ENCODE measurements around the gene SCFD1. TPM values are rescaled to one million over a fixed set of nuclear protein-coding genes. Genes with fewer than 3 reads are reported as not detected.

Gene SCFD1
- total RNA-seq, 3 donors from 2014 or later (not counting 1 experiment from before 2014, with no cell fraction given): 97.0 to 106 (median 105) TPM

DNA sequence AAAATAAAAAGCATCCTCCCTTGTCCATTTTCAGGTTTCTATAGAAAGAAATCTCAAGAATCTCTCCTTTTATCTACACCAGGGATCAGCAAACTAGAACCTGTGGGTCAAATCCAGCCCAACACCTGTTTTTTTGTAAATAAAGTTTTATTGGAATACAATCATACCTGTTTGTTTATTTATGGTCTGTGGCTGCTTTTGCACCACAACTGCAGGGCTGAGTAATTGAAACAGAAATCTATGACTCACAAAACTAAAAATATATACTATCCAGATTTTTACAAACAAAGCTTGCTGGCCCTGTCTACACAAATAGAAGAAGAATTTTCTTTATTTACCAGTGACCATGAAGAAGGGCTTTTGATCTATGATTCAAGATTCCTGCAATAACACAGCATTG, 157.1 kb downstream of the SCFD1 start:
- Histone ChIP-seq H3K36me3 (ENCODE audit: control insufficient read depth, insufficient read depth, low read length) (no peaks in the 10 kb centered on the region), H3K27me3 (ENCODE audit: control insufficient read depth, insufficient read depth, low read length) (no peaks in the 10 kb centered on the region), H3K9me3 (ENCODE audit: control insufficient read depth, insufficient read depth, low read length) (no peaks in the 10 kb centered on the region), H3K4me1 (ENCODE audit: control insufficient read depth, insufficient read depth, low read length) (no peaks in the 10 kb centered on the region), H3K27ac (ENCODE audit: low read length) (no peak overlapping the region), H3K4me3 (ENCODE audit: low read length) (no peak overlapping the region)
- ATAC-seq (no peak), DNase-seq (no peak)
- peaks cover 0 to 3% of the 10 kb centered on the region in 2 donors for H3K9me3 Mint-ChIP-seq
- H3K27ac Mint-ChIP-seq: no peak overlapping the region
- TF ChIP-seq, protein P1, sequence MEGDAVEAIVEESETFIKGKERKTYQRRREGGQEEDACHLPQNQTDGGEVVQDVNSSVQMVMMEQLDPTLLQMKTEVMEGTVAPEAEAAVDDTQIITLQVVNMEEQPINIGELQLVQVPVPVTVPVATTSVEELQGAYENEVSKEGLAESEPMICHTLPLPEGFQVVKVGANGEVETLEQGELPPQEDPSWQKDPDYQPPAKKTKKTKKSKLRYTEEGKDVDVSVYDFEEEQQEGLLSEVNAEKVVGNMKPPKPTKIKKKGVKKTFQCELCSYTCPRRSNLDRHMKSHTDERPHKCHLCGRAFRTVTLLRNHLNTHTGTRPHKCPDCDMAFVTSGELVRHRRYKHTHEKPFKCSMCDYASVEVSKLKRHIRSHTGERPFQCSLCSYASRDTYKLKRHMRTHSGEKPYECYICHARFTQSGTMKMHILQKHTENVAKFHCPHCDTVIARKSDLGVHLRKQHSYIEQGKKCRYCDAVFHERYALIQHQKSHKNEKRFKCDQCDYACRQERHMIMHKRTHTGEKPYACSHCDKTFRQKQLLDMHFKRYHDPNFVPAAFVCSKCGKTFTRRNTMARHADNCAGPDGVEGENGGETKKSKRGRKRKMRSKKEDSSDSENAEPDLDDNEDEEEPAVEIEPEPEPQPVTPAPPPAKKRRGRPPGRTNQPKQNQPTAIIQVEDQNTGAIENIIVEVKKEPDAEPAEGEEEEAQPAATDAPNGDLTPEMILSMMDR (IDR thresholded peaks at IDR 0.05): no peak
- H3K36me3 Mint-ChIP-seq: no peaks in the 10 kb centered on the region
- H3K4me1 Mint-ChIP-seq: no peaks in the 10 kb centered on the region
- intact Hi-C loops (cut with micrococcal nuclease): no loop called here
- H3K27me3 Mint-ChIP-seq (ENCODE audit: low read depth in 2 of 2): peaks cover 7 to 21% of the 10 kb centered on the region in 2 donors
- H3K4me3 Mint-ChIP-seq: no peak overlapping the region

Other genes with a start within 250 kb of the SCFD1 start
- 10 to 100 TPM; 28.7 to 47.1 (median 33.4) TPM for gene G2E3, start 63.2 kb upstream of the SCFD1 start, total RNA-seq